Naive B cell (primary cell): ENCODE measurements around the gene ZBTB20. TPM values are rescaled to one million over a fixed set of nuclear protein-coding genes. Genes with fewer than 3 reads are reported as not detected.
A peak's percentile ranks its signal among the peaks of the same experiment; 100 is the strongest.

Source experiments
- ATAC-seq, 2 donors: fragments of 150-1000 bp; cut with Tn5 transposase; 2 replicates each; pipeline ENCODE4 v1.10.0; 2021; ENCODE audit warnings: low read depth in 2 of 2, mild to moderate bottlenecking in 2 of 2, moderate library complexity in 2 of 2
- DNase-seq: peaks from one replicate; pipeline ENCODE4 v3.0.0; 2022
- H3K27ac Mint-ChIP-seq, 6 donors: one replicate each; pipeline ENCODE4 v1.8.0; 2020 to 2022; ENCODE audit warnings: mild to moderate bottlenecking in 6 of 6, mixed read lengths in 6 of 6, moderate library complexity in 5 of 6, inconsistent platforms in 2 of 6
- H3K27me3 Mint-ChIP-seq, 3 donors: one replicate each; pipeline ENCODE4 v1.8.0; 2021 to 2022; ENCODE audit warnings: mixed read lengths in 3 of 3, mild to moderate bottlenecking in 1 of 3
- H3K36me3 Mint-ChIP-seq, 2 donors: one replicate each; pipeline ENCODE4 v1.8.0; 2020 to 2022; ENCODE audit warnings: mixed read lengths in 2 of 2, inconsistent platforms in 1 of 2, mild to moderate bottlenecking in 1 of 2
- H3K4me1 Mint-ChIP-seq, 3 donors: one replicate each; pipeline ENCODE4 v1.8.0; 2020 to 2022; ENCODE audit warnings: mixed read lengths in 3 of 3, inconsistent platforms in 1 of 3, mild to moderate bottlenecking in 1 of 3, moderate library complexity in 1 of 3
- H3K4me3 Mint-ChIP-seq, 8 donors: one replicate each; pipeline ENCODE4 v1.8.0; 2020 to 2022; ENCODE audit warnings: mild to moderate bottlenecking in 8 of 8, mixed read lengths in 8 of 8, moderate library complexity in 8 of 8, inconsistent platforms in 2 of 8
- H3K9me3 Mint-ChIP-seq, 7 donors: one replicate each; pipeline ENCODE4 v1.8.0; 2020 to 2022; ENCODE audit warnings: mixed read lengths in 7 of 7, mild to moderate bottlenecking in 5 of 7, inconsistent platforms in 2 of 7, moderate library complexity in 1 of 7
- polyA plus RNA-seq, 6 donors: library from polyadenylated mRNA; unstranded; fragments of 300-500 nt; fragmentation: Illumina TruSeq; gene quantifications; one replicate each; pipeline ENCODE4 v1.2.3, GENCODE V29; 2021; ENCODE audit warnings: low read depth in 6 of 6

ZBTB20 gene
- polyA plus RNA-seq, 6 donors from 2014 or later, result 20.4 to 38.5 (median 34.6) TPM

DNA sequence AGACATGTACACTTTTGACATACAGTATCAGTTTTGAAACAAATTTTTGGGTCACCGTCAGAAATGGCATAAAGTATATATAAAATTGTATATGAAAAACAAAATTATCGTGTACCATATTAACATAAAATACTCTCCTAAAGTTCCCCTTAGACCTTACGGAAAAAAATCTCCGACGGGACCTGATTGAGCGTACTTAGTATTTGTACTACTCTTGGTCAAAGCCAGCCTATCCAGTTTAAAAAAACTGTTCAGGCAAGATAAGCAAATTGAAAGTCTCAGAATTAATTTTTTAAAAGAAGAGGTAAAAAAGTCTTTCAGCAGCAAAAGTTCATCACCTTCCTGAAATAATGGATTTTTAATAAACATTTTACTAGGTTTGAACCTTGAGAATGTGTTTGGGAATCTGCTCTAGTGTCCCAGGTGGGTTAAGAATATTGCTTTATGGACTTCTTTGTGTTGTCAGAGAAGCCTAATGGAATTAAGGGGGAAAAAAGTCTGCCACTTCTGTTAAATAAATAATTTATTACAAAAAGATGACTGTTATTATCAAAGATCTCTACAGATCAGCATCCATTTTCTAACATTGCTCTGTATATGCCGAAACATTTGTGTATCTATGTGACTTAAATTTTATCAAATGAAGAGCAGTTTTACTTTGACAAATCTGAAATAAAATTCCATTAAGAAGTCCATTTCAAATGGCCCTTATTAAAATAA, 48.6 kb downstream of the ZBTB20 start:
- Mint-ChIP-seq H3K27me3 (no peaks in the 10 kb centered on the region), H3K9me3 (peaks cover 0 to 2% (median 0%) of the 10 kb centered on the region in 7 donors), H3K27ac (no peak overlapping the region), H3K36me3 (peaks cover 4 to 6% of the 10 kb centered on the region in 2 donors), H3K4me3 (no peak overlapping the region), H3K4me1 (peaks cover 22 to 45% (median 38%) of the 10 kb centered on the region in 3 donors)
- ATAC-seq (no peak), DNase-seq (no peak)

DNA sequence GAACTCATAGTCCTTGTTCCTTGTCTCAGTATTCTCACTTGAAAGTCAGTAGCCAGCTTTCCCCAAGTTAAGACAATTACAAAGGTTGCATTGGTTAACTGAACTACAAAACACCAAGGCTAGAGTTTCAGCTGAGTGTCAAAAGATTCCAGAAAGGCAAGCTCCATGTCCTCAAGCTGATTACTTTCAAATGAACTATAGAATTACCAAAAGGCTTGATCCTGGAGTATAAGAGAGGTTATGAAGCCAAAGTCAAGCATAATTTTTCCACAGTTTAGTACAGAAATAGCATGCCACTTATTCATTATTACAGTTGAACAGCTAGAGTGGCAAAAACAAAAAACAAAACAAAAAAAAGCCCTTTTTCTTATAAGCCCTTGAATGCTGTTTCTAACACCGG, 51.9 kb downstream of the ZBTB20 start:
- H3K9me3 Mint-ChIP-seq, result no peaks in the 10 kb centered on the region
- no peak for DNase-seq
- ATAC-seq, result no peak
- H3K27ac Mint-ChIP-seq, result no peak overlapping the region
- no peaks in the 10 kb centered on the region for H3K27me3 Mint-ChIP-seq
- H3K36me3 Mint-ChIP-seq, result no peaks in the 10 kb centered on the region
- H3K4me3 Mint-ChIP-seq, result no peak overlapping the region
- peaks cover 18 to 30% (median 28%) of the 10 kb centered on the region in 3 donors for H3K4me1 Mint-ChIP-seq

DNA sequence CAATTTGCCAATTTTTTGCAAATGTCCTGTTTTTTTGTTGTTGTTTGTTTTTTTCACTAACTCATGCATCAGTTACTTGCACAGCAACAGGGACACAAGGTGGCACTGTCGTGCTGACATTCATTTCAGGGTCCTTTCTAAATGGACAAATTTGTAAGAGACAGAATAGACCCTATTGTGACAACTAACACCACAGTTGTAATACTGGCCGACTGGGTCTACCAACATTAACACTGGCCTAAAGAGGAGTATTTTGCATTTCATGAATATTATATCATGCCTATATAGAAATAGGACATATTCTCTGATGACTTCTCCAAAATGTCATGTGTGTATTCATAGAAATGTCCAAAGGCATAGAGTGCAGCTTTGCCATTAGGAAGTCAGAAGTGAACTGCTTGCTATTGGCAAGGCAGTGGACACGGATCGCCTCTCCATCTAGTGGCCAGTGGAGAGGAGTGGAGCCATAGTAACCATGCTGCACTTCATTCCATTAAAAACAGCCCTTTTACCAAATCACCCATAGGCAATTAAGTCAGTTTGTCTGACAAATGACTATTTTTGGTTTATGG, 54.8 kb downstream of the ZBTB20 start:
- Mint-ChIP-seq H3K36me3 (no peaks in the 10 kb centered on the region), H3K4me3 (no peak overlapping the region), H3K27ac (peak overlapping the region in 1 of 6 donors; percentile 76), H3K27me3 (no peaks in the 10 kb centered on the region), H3K4me1 (peaks cover 3 to 15% (median 14%) of the 10 kb centered on the region in 3 donors), H3K9me3 (no peaks in the 10 kb centered on the region)
- DNase-seq, result peak; percentile 30
- ATAC-seq, result peak; percentile 63 to 67

DNA sequence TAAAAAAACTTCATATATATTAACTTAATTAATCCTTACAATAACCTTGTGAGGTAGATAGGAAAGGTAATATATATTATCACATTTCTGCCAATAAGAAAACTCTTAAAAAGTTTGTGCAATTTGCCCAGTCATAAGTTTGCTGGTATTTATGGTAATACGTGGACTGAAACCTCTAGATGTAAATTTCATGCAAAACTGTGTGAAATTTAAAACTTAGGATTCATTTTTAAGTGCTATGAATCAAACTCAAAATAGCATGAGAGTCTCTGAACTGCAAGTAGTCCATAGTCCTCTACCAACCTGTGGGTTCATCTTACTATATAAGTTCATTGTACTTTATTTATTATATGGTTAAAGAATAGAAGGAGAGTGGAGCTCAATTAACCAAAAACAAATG, 56.4 kb downstream of the ZBTB20 start:
- H3K4me1 Mint-ChIP-seq, result peaks cover 2 to 19% (median 9%) of the 10 kb centered on the region in 3 donors
- H3K36me3 Mint-ChIP-seq, result no peaks in the 10 kb centered on the region
- no peaks in the 10 kb centered on the region for H3K27me3 Mint-ChIP-seq
- DNase-seq (no peak), ATAC-seq (no peak)
- peak overlapping the region in 1 of 6 donors; percentile 7 for H3K27ac Mint-ChIP-seq
- H3K4me3 Mint-ChIP-seq, result no peak overlapping the region
- H3K9me3 Mint-ChIP-seq, result no peaks in the 10 kb centered on the region

DNA sequence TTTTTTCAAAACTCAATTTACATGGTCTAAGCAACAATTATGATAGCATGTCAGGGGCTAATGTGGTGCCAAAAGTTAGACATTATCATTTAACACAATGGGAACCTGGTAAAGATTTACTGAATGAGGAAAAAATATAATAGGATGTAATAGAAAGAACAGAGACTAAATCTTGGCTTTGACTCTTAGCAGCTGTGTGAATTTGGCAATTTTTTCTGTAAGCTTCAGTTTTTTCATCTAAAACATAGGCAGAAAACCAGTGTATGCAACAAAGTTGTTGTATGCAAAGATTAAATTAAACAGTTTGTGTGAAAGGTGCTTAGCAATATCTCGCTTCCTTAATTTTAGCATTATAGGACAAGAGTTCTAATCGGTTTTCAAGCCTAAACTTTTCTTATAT, 57.6 kb downstream of the ZBTB20 start:
- ATAC-seq (no peak), DNase-seq (no peak)
- peaks cover 2 to 24% (median 9%) of the 10 kb centered on the region in 3 donors for H3K4me1 Mint-ChIP-seq
- no peak overlapping the region for H3K27ac Mint-ChIP-seq
- no peak overlapping the region for H3K4me3 Mint-ChIP-seq
- no peaks in the 10 kb centered on the region for H3K9me3 Mint-ChIP-seq
- H3K36me3 Mint-ChIP-seq, result peaks cover 0 to 3% of the 10 kb centered on the region in 2 donors
- no peaks in the 10 kb centered on the region for H3K27me3 Mint-ChIP-seq

DNA sequence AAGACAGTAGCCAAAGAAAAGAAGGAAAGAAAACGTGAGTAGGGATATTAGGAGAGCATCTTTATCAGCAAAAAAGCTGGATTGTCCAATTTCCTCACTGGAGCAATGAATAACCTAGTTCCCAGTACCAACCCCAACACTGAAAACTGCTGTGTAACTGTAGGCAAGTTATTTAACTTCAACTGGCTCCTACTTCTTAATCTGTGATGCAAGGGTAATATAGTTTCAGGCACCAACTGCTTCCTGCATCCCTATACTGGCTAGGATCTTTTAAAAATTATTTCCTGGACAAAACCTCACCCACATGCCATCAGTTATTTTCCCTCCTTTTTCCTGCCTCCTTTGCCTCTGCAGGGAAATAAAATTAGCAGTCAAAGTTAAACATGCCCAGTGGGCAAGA, 59.6 kb downstream of the ZBTB20 start:
- DNase-seq (no peak), ATAC-seq (no peak)
- Mint-ChIP-seq H3K4me1 (peaks cover 6 to 18% (median 10%) of the 10 kb centered on the region in 3 donors), H3K27me3 (no peaks in the 10 kb centered on the region), H3K27ac (peak overlapping the region in 1 of 6 donors; percentile 16), H3K36me3 (peaks cover 0 to 3% of the 10 kb centered on the region in 2 donors), H3K9me3 (no peaks in the 10 kb centered on the region), H3K4me3 (no peak overlapping the region)

DNA sequence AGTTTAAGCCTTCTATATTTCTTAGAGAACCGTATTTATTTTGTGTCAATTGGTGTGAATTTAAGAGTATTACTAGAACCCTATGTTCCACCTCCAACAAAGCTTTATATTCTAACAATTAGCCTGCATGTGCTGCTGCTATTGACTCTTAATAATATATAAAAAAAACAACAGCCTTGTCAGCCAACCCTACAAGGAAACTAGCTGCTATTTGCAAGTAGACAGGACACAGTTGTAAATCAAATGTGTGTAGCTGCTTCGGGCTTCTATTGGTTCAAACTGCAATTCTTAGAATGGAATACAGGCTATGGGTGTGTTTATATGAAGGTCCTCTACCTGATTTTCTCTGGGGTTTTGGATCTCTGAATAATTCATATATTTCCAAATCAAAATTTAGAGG, 60.7 kb downstream of the ZBTB20 start:
- Mint-ChIP-seq H3K27me3 (no peaks in the 10 kb centered on the region), H3K36me3 (peaks cover 0 to 3% of the 10 kb centered on the region in 2 donors), H3K9me3 (no peaks in the 10 kb centered on the region), H3K4me3 (no peak overlapping the region), H3K4me1 (peaks cover 4 to 16% (median 7%) of the 10 kb centered on the region in 3 donors), H3K27ac (no peak overlapping the region)
- no peak for ATAC-seq
- DNase-seq, result no peak

DNA sequence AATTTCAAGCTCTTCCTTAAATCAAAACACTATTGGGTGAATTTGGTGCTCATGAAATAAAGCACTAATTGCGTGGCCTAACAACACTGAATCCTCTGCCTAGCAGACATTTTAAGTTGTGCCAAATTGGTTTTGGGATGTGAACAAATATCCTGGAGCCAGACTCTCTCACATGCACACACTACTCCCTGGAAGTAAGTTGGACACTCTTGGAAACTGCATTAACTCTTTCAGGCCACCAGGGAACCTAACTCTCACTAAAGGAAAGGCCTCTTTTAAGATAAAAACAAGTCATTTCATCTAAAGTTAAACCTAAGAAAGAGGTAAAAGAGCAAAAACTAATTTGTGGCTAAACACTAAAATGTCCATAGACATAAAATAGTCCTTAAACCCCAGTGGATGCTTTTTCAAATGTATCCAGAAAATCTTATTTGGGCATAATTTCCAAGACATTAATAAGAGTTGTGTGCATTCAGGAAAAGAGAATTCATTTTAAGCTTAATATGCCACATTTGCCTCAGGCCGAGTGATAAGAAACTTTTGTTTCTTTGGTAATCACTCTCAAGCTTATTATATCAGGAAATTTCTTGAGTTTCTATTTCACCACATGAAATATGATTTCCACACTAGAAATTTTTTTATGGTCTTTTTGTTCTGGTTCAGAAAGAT, 61.8 kb downstream of the ZBTB20 start:
- Mint-ChIP-seq H3K36me3 (peaks cover 0 to 3% of the 10 kb centered on the region in 2 donors), H3K27ac (no peak overlapping the region), H3K4me1 (peaks cover 6 to 26% (median 7%) of the 10 kb centered on the region in 3 donors), H3K9me3 (no peaks in the 10 kb centered on the region), H3K4me3 (no peak overlapping the region), H3K27me3 (no peaks in the 10 kb centered on the region)
- DNase-seq (no peak), ATAC-seq (no peak)

DNA sequence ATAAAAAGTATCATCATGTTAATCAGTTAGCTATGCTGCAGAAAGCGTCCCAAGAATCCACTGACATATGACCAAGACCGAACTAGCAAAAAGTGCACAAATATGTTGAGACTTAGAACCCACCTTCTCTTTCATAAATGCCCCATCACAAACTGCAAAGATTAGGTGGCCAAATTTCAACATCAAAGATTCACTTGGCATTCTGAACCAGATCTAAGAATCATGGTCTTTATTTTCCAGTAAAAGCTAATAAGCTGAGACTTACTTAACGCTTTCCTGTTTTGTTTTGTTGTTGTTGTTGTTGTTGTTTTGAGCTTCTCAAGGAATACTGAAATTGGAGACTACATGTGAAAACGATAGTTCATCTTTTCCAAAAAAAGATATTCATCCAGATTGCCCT, 62.4 kb downstream of the ZBTB20 start:
- no peak overlapping the region for H3K27ac Mint-ChIP-seq
- peaks cover 6 to 26% (median 7%) of the 10 kb centered on the region in 3 donors for H3K4me1 Mint-ChIP-seq
- no peak for ATAC-seq
- peaks cover 0 to 3% of the 10 kb centered on the region in 2 donors for H3K36me3 Mint-ChIP-seq
- H3K27me3 Mint-ChIP-seq, result no peaks in the 10 kb centered on the region
- DNase-seq, result no peak
- H3K4me3 Mint-ChIP-seq, result no peak overlapping the region
- H3K9me3 Mint-ChIP-seq, result no peaks in the 10 kb centered on the region

DNA sequence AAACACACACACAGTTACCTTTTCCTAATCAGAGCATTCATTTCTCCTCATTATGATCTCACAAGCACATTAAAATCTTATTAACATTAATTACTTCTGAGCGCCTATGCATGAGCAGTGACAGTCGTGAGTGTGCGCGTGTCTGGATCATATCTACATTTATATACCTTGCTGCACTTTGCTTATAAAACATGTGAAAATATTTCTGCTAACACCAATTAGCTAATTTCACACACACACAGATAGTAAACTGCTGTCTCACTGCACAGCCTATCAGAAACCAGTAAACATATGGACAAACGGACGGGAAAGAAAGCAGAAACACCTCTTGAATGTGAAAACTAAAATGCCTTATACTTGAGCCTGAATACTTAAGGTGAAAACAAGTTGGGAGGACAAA, 64.8 kb downstream of the ZBTB20 start:
- H3K27me3 Mint-ChIP-seq, result no peaks in the 10 kb centered on the region
- H3K9me3 Mint-ChIP-seq, result no peaks in the 10 kb centered on the region
- peaks cover 7 to 26% (median 9%) of the 10 kb centered on the region in 3 donors for H3K4me1 Mint-ChIP-seq
- H3K36me3 Mint-ChIP-seq, result peaks cover 0 to 5% of the 10 kb centered on the region in 2 donors
- ATAC-seq (no peak), DNase-seq (no peak)
- peak overlapping the region in 1 of 6 donors; percentile 71 for H3K27ac Mint-ChIP-seq
- H3K4me3 Mint-ChIP-seq, result no peak overlapping the region

DNA sequence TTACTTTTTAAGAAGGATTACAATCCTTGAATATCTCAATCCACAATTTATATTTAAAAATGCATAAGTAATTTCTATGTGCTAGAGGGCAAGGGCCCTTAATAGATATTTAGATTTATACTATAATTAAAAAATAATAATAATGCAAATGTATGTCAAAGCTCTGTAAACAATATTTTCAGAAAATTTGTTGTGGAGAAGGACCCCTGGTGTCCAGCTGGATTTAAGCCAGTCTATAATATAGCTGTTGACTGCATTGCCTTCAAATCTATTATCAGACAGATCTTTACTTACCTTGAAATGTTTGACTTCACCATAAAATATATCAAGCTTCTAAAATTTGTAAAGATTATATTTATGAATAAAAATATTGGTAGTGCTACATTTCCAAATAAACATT, 65.6 kb downstream of the ZBTB20 start:
- peaks cover 7 to 33% (median 13%) of the 10 kb centered on the region in 3 donors for H3K4me1 Mint-ChIP-seq
- no peaks in the 10 kb centered on the region for H3K9me3 Mint-ChIP-seq
- H3K27me3 Mint-ChIP-seq, result no peaks in the 10 kb centered on the region
- H3K4me3 Mint-ChIP-seq, result no peak overlapping the region
- ATAC-seq, result no peak
- H3K36me3 Mint-ChIP-seq, result peaks cover 2 to 13% of the 10 kb centered on the region in 2 donors
- H3K27ac Mint-ChIP-seq, result peak overlapping the region in 1 of 6 donors; percentile 14
- no peak for DNase-seq

DNA sequence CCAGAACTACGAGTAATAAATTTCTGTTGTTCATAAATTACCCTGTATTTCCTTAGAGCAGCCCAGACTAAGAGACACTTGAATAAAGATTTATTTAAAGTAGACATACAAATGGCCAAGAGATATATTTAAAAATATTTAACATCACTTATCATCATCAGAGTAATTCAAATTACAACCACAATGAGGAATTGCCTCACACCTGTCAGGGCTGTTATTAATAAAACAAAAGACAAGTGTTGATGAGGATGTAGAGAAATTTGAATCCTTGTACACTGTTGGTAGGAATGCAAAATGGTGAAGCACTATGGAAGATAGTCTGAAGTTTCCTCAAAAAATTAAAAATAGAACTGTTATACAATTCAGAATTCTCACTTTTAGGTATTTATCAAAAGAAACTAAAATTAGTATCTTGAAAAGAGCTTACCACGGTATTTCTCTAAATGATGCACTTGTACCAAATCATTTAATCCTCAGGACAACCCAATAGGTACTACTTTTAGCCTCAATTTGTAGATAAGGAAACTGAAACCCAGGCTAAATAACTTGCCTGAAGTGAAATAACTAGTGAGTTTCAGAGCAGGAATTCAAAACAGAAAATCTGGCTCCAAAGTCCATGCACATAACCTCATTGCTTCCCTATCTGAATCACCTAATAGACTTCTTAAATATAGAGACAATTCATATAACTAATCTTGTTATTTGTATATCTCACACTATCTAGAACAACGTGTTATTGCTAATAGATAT, 69.4 kb downstream of the ZBTB20 start:
- Mint-ChIP-seq H3K4me3 (no peak overlapping the region), H3K36me3 (peaks cover 12 to 25% of the 10 kb centered on the region in 2 donors), H3K9me3 (no peaks in the 10 kb centered on the region), H3K27ac (no peak overlapping the region), H3K4me1 (peaks cover 9 to 26% (median 12%) of the 10 kb centered on the region in 3 donors), H3K27me3 (no peaks in the 10 kb centered on the region)
- ATAC-seq, result no peak
- no peak for DNase-seq

DNA sequence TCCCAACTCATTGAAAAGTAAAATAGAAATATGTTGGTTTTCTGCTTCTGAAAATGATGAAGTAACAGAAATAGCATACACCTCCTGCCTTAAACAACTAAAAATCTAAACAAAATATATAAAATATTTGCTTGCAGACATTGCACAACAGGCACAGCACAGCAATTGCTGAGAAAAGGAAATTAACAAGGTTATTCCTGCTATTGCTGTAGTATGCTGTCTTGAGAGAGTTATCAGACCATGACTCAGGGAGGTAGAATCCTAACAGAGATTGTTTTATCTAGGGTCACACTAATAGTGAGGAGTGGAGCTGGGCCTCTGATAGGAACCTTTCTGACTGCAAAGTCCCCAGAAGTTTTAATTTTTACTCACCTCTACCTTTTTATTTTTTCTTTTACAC, 72.6 kb downstream of the ZBTB20 start:
- Mint-ChIP-seq H3K27ac (no peak overlapping the region), H3K9me3 (no peaks in the 10 kb centered on the region), H3K36me3 (peaks cover 12 to 28% of the 10 kb centered on the region in 2 donors), H3K4me1 (peaks cover 8 to 10% (median 10%) of the 10 kb centered on the region in 3 donors), H3K4me3 (no peak overlapping the region), H3K27me3 (no peaks in the 10 kb centered on the region)
- DNase-seq (no peak), ATAC-seq (no peak)
